Spleen (tissue), 7 donors: Measurements from ENCODE around the gene AFDN.

Experiments
- POLR2A ChIP-seq, 3 donors: fragments of 450-650 bp; IDR thresholded peaks; one replicate each; pipeline ENCODE4 v1.5.1; 2017; ENCODE audit warnings: antibody characterized with exemption in 3 of 3, mild to moderate bottlenecking in 1 of 3
- POLR2AphosphoS5 ChIP-seq, 3 donors: sonication (generic); formaldehyde crosslinking; IDR thresholded peaks; one replicate each; pipeline ENCODE4 v1.5.1; 2017; ENCODE audit warnings: antibody characterized with exemption in 3 of 3
- TF ChIP-seq, protein P1 (sequence below), 11 experiments: fragments of 200-600 bp in 7 of 11; fragments of 450-650 bp in 4 of 11; sonication (generic) in 4 of 11; IDR thresholded peaks in 8 of 11; conservative IDR thresholded peaks in 3 of 11; 1 replicate in 7 of 11; 2 replicates in 4 of 11; pipeline versions ENCODE4 v1.4.0 to v1.8.0; 2016 to 2021; ENCODE audit warnings: antibody characterized with exemption in 11 of 11, inconsistent platforms in 4 of 11, mild to moderate bottlenecking in 1 of 11
- donor health status: DM: no; HTN: no; CAD: no; lungs with moderate emphysema.
- donor health status: DM: no; HTN: no; CAD: no.
- donor health status: DM: no; HTN: no; CAD: no.

DNA sequence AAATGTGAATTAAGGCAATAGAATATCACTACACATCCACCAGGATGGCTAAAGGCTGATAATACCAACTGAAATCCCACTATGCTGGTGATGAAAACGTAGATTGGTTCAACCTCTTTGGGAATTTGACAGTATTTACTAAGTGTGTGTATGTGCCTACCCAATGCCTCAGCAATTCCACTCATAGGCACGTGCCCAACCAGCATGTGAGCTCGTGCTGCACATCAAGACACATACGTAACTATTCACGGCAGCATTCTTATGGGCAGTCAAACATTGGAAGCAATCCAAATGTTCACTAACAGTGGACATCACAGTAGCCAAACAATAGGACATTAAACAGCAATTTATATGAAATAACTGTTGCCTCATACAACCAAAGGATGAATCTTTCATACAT lies 15.7 kb upstream of the AFDN start:
- TF ChIP-seq POLR2AphosphoS5 (IDR thresholded peaks at IDR 0.05) (no peak), POLR2A (IDR thresholded peaks at IDR 0.05) (no peak)
- TF ChIP-seq, protein P1, sequence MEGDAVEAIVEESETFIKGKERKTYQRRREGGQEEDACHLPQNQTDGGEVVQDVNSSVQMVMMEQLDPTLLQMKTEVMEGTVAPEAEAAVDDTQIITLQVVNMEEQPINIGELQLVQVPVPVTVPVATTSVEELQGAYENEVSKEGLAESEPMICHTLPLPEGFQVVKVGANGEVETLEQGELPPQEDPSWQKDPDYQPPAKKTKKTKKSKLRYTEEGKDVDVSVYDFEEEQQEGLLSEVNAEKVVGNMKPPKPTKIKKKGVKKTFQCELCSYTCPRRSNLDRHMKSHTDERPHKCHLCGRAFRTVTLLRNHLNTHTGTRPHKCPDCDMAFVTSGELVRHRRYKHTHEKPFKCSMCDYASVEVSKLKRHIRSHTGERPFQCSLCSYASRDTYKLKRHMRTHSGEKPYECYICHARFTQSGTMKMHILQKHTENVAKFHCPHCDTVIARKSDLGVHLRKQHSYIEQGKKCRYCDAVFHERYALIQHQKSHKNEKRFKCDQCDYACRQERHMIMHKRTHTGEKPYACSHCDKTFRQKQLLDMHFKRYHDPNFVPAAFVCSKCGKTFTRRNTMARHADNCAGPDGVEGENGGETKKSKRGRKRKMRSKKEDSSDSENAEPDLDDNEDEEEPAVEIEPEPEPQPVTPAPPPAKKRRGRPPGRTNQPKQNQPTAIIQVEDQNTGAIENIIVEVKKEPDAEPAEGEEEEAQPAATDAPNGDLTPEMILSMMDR (IDR thresholded peaks at IDR 0.05 in 8 of 11, conservative IDR thresholded peaks at IDR 0.05 in 3 of 11), result no peak
